Measurements from ENCODE around the gene EBF3. TPM values are rescaled to one million over a fixed set of nuclear protein-coding genes. Genes with fewer than 3 reads are reported as not detected.

Gene EBF3
- total RNA-seq, 1 donor: 31.8 TPM

DNA sequence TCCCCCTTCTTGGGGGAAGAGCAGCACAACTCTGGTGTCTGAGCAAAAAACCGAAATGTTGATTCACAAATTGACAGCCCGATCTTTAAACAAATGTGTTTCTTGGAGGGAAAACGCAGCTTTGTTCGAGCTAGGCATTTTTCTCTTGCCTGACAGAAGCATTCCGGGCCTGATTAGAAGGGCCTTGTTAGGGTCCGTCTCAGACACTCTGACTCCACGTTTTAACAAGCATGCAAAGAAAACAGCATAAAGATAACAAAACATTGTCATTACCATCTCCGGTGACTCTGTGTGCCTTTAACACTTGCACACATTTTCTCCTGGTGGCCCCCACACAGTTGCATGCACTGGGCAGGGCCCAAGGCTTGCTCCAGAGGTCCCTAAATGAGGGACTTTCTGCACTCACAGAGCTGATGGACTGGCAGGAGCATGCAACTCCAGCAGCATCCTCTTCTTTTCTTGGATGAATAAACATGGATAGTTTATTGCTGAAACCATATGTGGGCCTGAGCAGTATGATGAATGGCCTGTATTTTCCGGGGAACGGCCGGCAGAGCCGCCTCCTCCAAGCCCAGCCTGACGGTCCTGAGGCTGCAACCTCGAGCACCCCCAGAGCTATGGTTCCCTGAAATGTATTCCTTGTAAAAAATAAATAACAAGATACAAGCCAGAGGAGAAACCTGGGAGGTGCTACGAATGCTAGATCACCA lies 50.9 kb downstream of the EBF3 start:
- DNase-seq (ENCODE audit: insufficient read length, low spot score, missing footprints): no peak

DNA sequence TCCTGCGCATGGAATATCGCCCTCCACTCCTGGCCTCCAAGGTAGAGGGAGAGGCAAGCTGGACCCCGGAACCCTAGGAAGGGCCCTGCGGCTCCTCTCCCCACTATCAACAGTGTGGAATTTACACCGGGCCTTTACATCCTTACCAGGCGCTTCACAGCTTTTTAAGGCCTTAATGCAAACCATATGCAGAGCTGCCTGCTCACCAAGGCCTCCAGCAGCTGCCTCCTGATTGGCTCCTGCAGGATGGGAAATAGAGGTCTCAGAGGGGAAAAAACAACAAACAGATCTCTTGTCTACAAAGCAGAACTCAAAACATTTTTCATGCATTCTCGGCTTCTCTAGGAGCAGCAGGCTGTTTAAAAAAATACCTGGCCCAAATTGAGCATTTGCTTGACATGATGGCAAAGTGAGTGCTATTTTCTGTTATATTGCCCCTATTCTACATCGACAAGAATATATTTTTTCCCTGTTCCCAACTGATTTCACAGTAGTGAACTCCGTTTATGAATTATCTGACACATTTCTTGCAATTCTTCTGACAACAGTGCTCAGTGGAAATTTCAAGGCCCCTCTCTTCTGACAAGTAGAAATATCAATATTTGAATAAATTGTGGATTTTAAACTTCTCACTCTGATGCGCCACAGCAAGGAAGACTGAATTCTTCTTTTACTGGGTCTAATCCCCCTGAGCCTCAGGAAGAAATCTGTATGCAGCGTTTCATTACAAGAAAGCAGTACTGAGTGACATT lies 51.7 kb downstream of the EBF3 start:
- Histone ChIP-seq H3K79me2 (ENCODE audit: insufficient read depth, low read length) (peaks cover 100% of the 10 kb centered on the region), H3K9me3 (ENCODE audit: low read depth, low read length) (no peaks in the 10 kb centered on the region), H3K4me3 (ENCODE audit: insufficient read depth, low read length) (no peak overlapping the region), H3K4me2 (ENCODE audit: insufficient read depth, low read length) (no peak overlapping the region), H3K27ac (ENCODE audit: low read depth, low read length) (no peak overlapping the region), H4K20me1 (ENCODE audit: insufficient read depth, low read length) (peaks cover 72% of the 10 kb centered on the region), H3K4me1 (ENCODE audit: insufficient read depth, low read length) (no peaks in the 10 kb centered on the region), H3K27me3 (ENCODE audit: insufficient read depth, low read length) (no peaks in the 10 kb centered on the region), H2AFZ (ENCODE audit: low read length) (no peak overlapping the region), H3K36me3 (ENCODE audit: insufficient read depth, low read length) (peaks cover 5% of the 10 kb centered on the region)
- TF ChIP-seq CTCF (IDR thresholded peaks at IDR 0.05; ENCODE audit: extremely low read depth, low read depth, low read length): no peak
- DNase-seq (ENCODE audit: insufficient read length, low spot score, missing footprints): no peak

More for the DNA sequence above, 50.9 kb downstream of the EBF3 start:
- TF ChIP-seq CTCF (IDR thresholded peaks at IDR 0.05; ENCODE audit: extremely low read depth, low read depth, low read length): no peak
- no peak overlapping the region for H3K4me2 ChIP-seq (ENCODE audit: insufficient read depth, low read length)
- no peak overlapping the region for H3K27ac ChIP-seq (ENCODE audit: low read depth, low read length)
- no peak overlapping the region for H3K4me3 ChIP-seq (ENCODE audit: insufficient read depth, low read length)
- H4K20me1 ChIP-seq (ENCODE audit: insufficient read depth, low read length): peaks cover 67% of the 10 kb centered on the region
- no peaks in the 10 kb centered on the region for H3K4me1 ChIP-seq (ENCODE audit: insufficient read depth, low read length)
- no peak overlapping the region for H2AFZ ChIP-seq (ENCODE audit: low read length)
- no peaks in the 10 kb centered on the region for H3K27me3 ChIP-seq (ENCODE audit: insufficient read depth, low read length)
- peaks cover 98% of the 10 kb centered on the region for H3K79me2 ChIP-seq (ENCODE audit: insufficient read depth, low read length)
- H3K36me3 ChIP-seq (ENCODE audit: insufficient read depth, low read length): peaks cover 5% of the 10 kb centered on the region
- H3K9me3 ChIP-seq (ENCODE audit: low read depth, low read length): no peaks in the 10 kb centered on the region

GRCh38 chr10:129911451-129912165 lies 52.5 kb downstream of the EBF3 start:
- H4K20me1 ChIP-seq (ENCODE audit: insufficient read depth, low read length): peaks cover 75% of the 10 kb centered on the region
- DNase-seq (ENCODE audit: insufficient read length, low spot score, missing footprints): no peak
- no peak overlapping the region for H3K27ac ChIP-seq (ENCODE audit: low read depth, low read length)
- H3K4me2 ChIP-seq (ENCODE audit: insufficient read depth, low read length): no peak overlapping the region
- no peak overlapping the region for H3K4me3 ChIP-seq (ENCODE audit: insufficient read depth, low read length)
- H3K79me2 ChIP-seq (ENCODE audit: insufficient read depth, low read length): peaks cover 100% of the 10 kb centered on the region
- H3K9me3 ChIP-seq (ENCODE audit: low read depth, low read length): no peaks in the 10 kb centered on the region
- no peak overlapping the region for H2AFZ ChIP-seq (ENCODE audit: low read length)
- H3K27me3 ChIP-seq (ENCODE audit: insufficient read depth, low read length): no peaks in the 10 kb centered on the region
- TF ChIP-seq CTCF (IDR thresholded peaks at IDR 0.05; ENCODE audit: extremely low read depth, low read depth, low read length): no peak
- peaks cover 5% of the 10 kb centered on the region for H3K36me3 ChIP-seq (ENCODE audit: insufficient read depth, low read length)
- no peaks in the 10 kb centered on the region for H3K4me1 ChIP-seq (ENCODE audit: insufficient read depth, low read length)

DNA sequence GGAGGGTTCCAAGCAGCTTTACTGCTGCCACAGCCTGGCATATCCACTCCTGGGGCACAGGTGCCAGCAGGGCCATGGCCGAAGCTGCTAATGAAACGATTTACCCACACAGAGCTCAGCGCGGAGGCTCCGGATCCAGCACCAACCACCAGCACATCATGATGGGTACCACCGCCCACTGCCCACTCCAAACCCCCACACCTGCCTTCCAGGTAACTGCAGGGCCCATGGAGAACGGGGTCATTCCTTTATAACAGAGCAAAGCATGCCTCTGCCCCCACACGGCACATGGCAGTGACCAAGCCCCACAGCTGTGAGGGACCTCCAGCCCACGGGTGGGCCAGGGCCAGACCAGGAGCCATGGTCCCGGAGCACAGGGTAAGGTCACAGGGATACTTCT lies 53.2 kb downstream of the EBF3 start:
- peaks cover 5% of the 10 kb centered on the region for H3K36me3 ChIP-seq (ENCODE audit: insufficient read depth, low read length)
- H3K79me2 ChIP-seq (ENCODE audit: insufficient read depth, low read length): peaks cover 99% of the 10 kb centered on the region
- no peaks in the 10 kb centered on the region for H3K27me3 ChIP-seq (ENCODE audit: insufficient read depth, low read length)
- no peak overlapping the region for H3K4me2 ChIP-seq (ENCODE audit: insufficient read depth, low read length)
- H3K9me3 ChIP-seq (ENCODE audit: low read depth, low read length): no peaks in the 10 kb centered on the region
- DNase-seq (ENCODE audit: insufficient read length, low spot score, missing footprints): no peak
- H4K20me1 ChIP-seq (ENCODE audit: insufficient read depth, low read length): peaks cover 72% of the 10 kb centered on the region
- H3K4me3 ChIP-seq (ENCODE audit: insufficient read depth, low read length): no peak overlapping the region
- H3K27ac ChIP-seq (ENCODE audit: low read depth, low read length): no peak overlapping the region
- no peak for TF ChIP-seq CTCF (IDR thresholded peaks at IDR 0.05; ENCODE audit: extremely low read depth, low read depth, low read length)
- H3K4me1 ChIP-seq (ENCODE audit: insufficient read depth, low read length): no peaks in the 10 kb centered on the region
- no peak overlapping the region for H2AFZ ChIP-seq (ENCODE audit: low read length)

Measured in osteoblast (primary cell).